NK-92 (cell line): ENCODE data around the gene C6orf136.
"Not testable (repeated sequence)": the region's sequence is repeated elsewhere in the genome, so short reads cannot be mapped to it uniquely, and the experiment has no call there.

Experiments
- DNase-seq: peaks from one replicate; lab custom pipeline; 2025; ENCODE audit not compliant: unreplicated experiment; lab: John Stamatoyannopoulos, UW

The C6orf136 gene

GRCh38 chr6:30646450-30647241 is at the start of gene C6orf136:
Gene C6orf136 (plus strand): TSS chr6:30647133. CDS start chr6:30647232, 99 bp downstream.
- DNase-seq = peak; percentile 75

GRCh38 chr6:30597315-30598144 is 49.4 kb upstream of the C6orf136 start:
- not testable (repeated sequence) for DNase-seq

DNA sequence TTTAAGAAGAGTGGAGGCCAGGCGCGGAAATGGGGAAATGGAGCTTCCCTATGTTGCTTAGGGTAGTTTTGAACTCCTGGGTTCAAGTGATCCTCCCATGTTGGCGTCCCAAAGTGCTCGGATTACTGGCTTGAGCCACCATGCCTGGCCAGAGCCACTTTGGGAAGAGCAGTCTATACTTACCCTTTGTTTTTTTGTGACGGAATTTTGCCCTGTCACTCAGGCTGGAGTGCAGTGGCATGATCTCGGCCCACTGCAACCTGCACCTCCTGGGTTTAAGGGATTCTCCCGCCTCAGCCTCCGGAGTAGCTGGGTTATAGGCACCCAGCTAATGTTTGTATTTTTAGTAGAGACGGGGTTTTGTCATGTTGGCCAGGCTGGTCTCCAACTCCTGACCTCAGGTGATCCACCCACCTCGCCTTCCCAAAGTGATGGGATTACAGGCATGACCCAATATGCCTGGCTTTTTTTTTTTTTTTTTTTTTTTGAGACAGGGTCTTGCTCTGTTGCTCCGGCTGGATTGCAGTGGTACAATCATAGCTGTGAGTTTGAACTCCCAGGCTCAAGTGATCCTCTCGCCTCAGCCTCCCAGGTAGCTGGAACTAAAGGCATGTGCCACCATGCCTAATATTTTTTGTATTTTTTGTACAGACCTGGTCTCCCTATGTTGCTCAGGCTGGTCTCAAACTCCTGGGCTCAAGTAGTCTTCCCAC is 47.9 kb upstream of the C6orf136 start:
- DNase-seq = no peak

- no peak for DNase-seq
Measured at GRCh38 chr6:30599625-30600324, 47.2 kb upstream of the C6orf136 start.

DNA sequence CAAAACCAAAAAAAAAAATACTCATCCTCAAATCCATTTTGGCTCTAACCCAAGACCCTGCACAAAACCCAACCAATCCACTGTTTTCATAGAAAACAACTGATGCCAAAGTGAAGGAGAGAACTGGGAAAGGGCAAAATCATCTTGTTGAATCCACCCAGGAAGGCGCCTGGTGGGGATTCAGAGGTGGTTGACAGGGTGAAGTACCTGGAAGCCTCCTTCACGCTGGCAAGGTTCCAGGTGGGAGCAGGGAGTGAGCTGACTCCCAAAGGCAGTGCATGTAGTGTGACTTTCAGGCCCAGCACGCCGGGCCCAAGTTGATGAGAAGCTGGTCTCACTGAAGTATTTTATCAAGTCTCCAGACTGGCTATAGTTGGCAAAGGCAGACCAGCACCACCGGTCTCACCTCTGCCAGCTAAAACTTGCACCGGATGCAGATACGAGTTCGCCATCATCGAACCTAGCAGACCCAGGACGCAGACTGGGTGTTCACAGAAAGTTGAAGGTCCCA is 46.4 kb upstream of the C6orf136 start:
- DNase-seq = no peak

DNA sequence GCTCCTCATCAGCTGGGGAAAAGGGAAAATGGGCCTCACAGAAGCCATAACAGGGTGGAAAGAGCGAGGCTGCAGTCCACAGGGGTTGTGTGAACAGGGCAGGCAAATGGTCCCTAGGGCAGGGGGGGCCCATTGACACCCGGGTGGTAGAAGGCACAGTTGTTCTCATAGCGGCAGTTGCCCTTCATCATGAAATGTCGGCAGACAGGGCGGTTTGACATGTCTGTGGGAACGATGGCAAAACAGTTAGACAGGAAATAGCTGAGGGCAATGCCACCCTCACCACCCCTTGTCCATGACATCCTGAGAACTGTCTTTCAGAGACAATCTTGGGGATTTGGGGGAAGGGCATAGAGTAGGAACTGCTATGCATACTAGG is 45.5 kb upstream of the C6orf136 start:
- no peak for DNase-seq

- no peak for DNase-seq
Measured at GRCh38 chr6:30601815-30602641, 44.9 kb upstream of the C6orf136 start.

DNA sequence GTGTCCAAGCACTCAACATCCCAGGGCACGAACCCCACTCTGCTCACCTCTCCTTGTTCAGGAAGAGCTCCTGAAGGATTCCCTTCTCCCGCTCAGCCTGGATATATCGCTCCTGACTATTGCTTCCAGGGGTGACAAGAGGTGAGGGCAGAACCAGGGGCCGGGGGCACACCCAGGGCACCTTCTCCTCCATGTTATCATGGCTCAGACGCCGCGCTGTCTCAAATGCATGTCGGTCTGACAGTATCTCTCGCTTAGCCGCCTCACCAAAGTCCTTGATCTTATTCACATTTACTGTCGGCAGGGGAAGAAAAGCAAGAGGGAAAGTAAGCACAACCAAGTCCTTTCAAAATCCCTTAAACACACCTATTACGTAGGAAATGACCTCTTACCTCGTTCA is 43.0 kb upstream of the C6orf136 start:
- no peak for DNase-seq

- no peak for DNase-seq
Measured at GRCh38 chr6:30610065-30610464, 36.9 kb upstream of the C6orf136 start.

DNA sequence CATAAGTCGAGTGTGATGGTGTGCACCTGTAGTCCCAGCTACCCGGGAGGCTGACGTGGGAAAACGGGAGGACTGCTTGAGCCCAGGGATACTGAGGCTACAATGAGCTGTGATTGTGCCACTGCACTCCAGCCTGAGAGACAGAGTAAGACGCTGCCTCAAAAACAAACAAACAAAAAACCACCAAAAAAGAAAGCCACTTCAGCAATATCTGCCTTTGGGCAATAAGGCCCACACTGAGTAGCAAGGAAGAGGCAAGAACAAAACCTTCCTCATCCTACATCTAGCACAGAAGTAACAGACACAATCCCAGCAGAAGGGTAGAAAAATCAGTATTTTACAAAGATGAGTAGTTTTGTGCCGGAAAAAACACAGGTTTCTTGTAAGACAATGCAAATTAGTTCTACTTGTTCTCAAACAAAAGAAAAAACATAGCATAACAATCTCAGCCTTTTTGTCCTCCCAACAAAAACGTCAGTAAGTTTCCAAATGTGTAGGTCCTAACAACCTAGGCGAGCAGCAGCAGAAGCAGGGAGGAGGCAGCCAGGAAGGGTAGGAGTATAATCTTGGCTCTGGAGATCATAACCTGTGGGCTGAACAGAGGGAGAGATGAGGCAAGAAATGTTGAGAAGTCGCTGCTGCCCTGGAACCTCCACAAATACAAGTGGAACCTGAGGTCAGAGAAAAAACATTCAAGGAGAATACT is 35.6 kb upstream of the C6orf136 start:
- no peak for DNase-seq

DNA sequence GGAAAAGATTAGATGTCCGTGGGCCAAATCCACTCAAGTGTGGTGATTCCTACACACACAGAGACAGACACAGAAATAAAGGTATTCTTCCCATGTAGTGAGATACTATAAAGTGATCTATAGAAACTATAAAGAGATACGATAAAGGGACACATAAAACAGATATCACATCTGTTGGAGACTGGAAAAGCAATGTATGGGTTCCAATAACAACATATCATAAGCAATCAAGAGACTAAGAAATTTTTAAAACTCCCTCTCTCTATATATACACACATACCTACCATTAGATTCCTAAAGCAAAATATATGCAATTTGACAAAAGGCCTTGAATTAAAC is 35.1 kb upstream of the C6orf136 start:
- no peak for DNase-seq

DNA sequence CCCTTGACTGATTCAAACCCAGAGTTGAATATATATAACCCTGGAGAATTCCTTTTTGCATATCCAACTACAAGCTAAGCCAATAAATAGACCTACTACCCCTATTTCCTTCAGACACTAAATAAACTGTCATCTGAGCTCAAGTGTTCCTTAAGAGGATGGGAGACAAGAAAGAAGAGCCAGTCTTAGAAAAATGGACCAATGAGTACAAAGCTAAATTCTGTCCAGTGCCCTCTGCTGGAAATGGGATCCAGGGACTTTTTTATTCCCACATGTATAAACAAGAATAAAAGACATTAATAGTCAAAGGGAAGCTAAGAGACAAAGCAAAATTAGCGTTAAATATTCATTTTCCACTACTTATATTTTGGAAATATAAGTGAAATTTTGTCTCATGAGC is 34.7 kb upstream of the C6orf136 start:
- DNase-seq = no peak

DNA sequence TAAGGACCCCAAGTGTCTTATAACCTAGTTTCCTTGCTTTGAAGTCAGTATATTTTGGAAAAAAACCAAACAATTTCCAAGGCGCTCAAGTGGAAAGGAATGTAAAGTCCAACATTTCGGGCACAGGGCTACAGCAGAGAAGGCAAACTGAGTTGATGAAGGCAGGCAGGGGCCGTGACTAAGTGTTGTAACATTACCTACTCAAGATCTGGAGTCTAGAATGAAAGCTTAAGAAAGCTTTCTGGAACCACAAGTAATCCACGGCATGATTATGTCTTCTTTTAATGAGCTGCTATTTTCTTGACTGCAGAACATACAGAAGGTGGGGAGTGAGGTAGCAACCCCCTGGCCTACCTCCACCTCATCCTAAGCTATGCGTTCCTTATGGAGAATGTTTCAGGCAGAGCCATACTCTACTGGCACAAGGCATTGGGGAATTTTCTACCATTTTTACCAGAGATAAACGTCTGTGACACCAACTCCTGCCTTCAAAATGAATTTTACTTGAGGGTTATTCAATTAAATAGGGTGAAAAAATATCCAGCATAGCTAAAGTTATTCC is 34.2 kb upstream of the C6orf136 start:
- DNase-seq = no peak

DNA sequence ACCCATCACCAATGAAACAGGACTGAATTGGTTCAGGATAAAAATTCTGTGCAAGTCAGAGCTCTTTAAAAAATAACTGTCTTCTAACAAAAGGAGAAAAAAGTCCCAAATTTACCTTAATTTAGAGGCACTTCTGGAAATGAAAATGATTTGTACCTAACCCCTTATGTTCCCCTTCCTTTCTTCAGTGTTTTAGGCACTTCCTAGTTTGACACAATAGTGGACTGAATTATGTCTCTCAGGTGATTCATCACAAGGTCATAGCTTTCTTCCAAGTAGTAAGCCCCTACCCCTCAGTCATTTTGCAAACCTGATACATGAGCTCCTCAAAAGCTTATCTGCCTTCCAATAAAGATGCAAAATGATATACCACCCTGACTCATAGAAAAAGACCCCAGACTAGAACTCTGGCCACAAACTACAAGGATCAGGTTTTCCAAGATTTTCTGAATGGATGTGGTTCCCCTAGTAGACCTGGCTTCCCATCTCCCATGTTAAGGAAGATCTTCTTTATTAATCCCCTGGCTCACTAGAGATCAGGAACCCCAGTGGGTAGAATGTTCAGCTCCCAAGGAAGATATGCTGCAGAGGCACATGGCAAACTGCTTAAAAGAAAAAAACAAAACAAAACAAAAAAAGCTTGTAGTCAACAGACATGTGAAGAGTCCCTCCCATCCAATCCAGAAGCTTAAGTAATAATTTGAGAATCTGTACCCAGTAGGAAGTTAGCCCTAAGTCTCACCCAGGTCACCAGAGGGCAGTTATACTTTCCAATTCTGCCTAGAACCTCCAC is 33.5 kb upstream of the C6orf136 start:
- no peak for DNase-seq

DNA sequence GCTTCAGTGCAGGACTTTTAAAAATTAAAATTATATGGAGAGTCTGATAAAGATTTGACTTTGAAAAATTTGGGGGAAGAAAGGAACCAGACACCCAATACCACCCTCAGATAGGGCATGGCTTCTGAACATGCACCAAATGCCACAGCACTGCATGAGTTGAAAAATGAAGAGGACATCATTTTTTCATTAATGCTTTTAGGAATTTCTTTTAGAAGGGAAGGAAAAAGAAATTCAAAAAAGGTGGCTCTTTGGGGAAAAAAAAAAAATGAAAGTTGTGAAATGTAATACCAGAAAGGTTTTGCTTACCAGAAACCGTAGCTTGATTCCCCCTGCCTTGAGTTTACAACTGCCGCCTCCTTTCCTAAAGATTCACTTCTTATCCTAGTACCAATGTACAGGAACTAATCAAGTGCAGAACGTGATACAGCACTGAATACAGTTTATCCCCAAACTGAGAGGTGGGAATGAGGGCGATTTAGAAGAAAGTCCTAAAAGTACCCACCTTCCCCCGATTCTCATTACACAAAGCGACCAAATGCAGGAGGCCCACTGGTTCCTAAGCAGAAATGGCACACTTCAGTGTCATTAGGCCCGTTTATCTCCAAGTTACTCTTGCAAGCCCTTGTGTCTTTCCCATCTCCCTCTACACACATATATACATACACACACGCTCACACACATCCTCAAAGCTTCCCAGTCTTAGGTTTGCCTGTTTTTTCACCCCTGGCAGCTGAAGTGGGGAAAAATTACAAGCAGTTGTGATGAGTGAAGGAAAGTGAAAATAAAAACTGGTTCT is 32.7 kb upstream of the C6orf136 start:
- no peak for DNase-seq

DNA sequence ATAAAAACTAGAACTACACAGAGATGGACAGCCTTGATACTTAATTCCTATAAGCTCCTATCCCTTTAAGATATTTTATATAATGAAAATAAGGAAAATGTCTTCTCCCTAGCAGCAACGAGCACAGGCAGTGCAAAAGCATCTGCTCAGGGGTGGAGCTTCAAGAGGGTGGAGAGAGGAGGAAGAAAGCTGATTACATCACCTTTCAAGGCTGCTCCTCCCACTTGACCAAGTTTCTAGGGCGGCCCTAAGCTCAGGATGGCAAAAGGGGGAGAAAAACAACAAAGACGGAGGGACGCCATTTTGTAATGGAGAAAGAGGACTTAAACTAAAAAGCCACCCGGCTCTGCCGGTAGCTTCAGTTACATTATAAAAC is 32.1 kb upstream of the C6orf136 start:
- DNase-seq = peak; percentile 62

- DNase-seq = no peak
Measured at GRCh38 chr6:30615219-30615957, 31.5 kb upstream of the C6orf136 start.
